GM08714 (cell line): ENCODE results near the gene TPI1.
"Not testable (repeated sequence)": the region's sequence is repeated elsewhere in the genome, so short reads cannot be mapped to it uniquely, and the experiment has no call there.

Experiments
- H3K4me3 ChIP-seq: fragments of 200-500 bp; sonication (Bioruptor generic); 2 replicates; pipeline ENCODE4 v1.5.1; 2014; ENCODE audit warnings: mild to moderate bottlenecking, low read length, inconsistent platforms
- ZNF274 ChIP-seq: IDR thresholded peaks from 2 replicates; pipeline ENCODE4 v1.6.1; 2012; ENCODE audit warnings: mild to moderate bottlenecking, low read depth, low read length

The TPI1 gene

GRCh38 chr12:6883252-6883651, 15.9 kb downstream of the TPI1 start:
- H3K4me3 ChIP-seq = no peak overlapping the region
- TF ChIP-seq ZNF274 = no peak

GRCh38 chr12:6883683-6884082, 16.4 kb downstream of the TPI1 start:
- no peak for TF ChIP-seq ZNF274
- H3K4me3 ChIP-seq = no peak overlapping the region

GRCh38 chr12:6884539-6884938, 17.2 kb downstream of the TPI1 start:
- TF ChIP-seq ZNF274 = no peak
- no peak overlapping the region for H3K4me3 ChIP-seq

GRCh38 chr12:6886206-6886999, 19.1 kb downstream of the TPI1 start:
- H3K4me3 ChIP-seq = not testable (repeated sequence)

- TF ChIP-seq ZNF274 = no peak
- H3K4me3 ChIP-seq = no peak overlapping the region
These were observed 20.1 kb downstream of the TPI1 start for GRCh38 chr12:6887460-6887859.

- TF ChIP-seq ZNF274 = no peak
- H3K4me3 ChIP-seq = no peak overlapping the region
These were observed 21.0 kb downstream of the TPI1 start for GRCh38 chr12:6888360-6888759.

GRCh38 chr12:6888794-6889193, 21.5 kb downstream of the TPI1 start:
- H3K4me3 ChIP-seq = not testable (repeated sequence)

- not testable (repeated sequence) for H3K4me3 ChIP-seq
These were observed 22.6 kb downstream of the TPI1 start for GRCh38 chr12:6889775-6890573.

GRCh38 chr12:6890789-6891645, 23.7 kb downstream of the TPI1 start:
- H3K4me3 ChIP-seq = peak overlapping the region; percentile 63
- TF ChIP-seq ZNF274 = no peak

- no peak for TF ChIP-seq ZNF274
- H3K4me3 ChIP-seq = peak overlapping the region; percentile 63
These were observed 24.3 kb downstream of the TPI1 start for GRCh38 chr12:6891646-6892001.

- H3K4me3 ChIP-seq = not testable (repeated sequence)
These were observed 25.4 kb downstream of the TPI1 start for GRCh38 chr12:6892683-6893082.

- no peak for TF ChIP-seq ZNF274
These were observed 27.0 kb downstream of the TPI1 start for GRCh38 chr12:6894321-6894720.

GRCh38 chr12:6896846-6897435, 29.6 kb downstream of the TPI1 start:
- no peak overlapping the region for H3K4me3 ChIP-seq
- no peak for TF ChIP-seq ZNF274

More at GRCh38 chr12:6894321-6894720, 27.0 kb downstream of the TPI1 start:
- no peak overlapping the region for H3K4me3 ChIP-seq

- TF ChIP-seq ZNF274 = no peak
- no peak overlapping the region for H3K4me3 ChIP-seq
These were observed 32.1 kb downstream of the TPI1 start for GRCh38 chr12:6899427-6899826.
